Thyroid gland (tissue), 4 donors: Measurements from ENCODE around the gene RPL29. TPM values are rescaled to one million over a fixed set of nuclear protein-coding genes. Genes with fewer than 3 reads are reported as not detected.
"Not testable (repeated sequence)": the region's sequence is repeated elsewhere in the genome, so short reads cannot be mapped to it uniquely, and the experiment has no call there.

Experiments
- DNase-seq, 2 donors: peaks; one replicate each; pipeline ENCODE4 v3.0.0-alpha.2; 2019
- H3K27ac ChIP-seq, 3 donors: fragments of 200-600 bp; sonication (generic); 1 replicate in 2 of 3; 2 replicates in 1 of 3; pipeline ENCODE4 v1.5.1; 2016 to 2019; ENCODE audit warnings: mild to moderate bottlenecking in 1 of 3, moderate library complexity in 1 of 3
- H3K27me3 ChIP-seq: fragments of 200-600 bp; sonication (generic); one replicate; pipeline ENCODE4 v1.5.1; 2019
- H3K36me3 ChIP-seq, 2 donors: fragments of 200-600 bp; sonication (generic); one replicate each; pipeline ENCODE4 v1.5.1; 2016 to 2019
- H3K4me1 ChIP-seq, 2 donors: fragments of 200-600 bp; sonication (generic); one replicate each; pipeline ENCODE4 v1.5.1; 2017 to 2019
- H3K4me3 ChIP-seq, 3 donors: fragments of 200-600 bp; sonication (generic); replicated peaks in 1 of 3; 1 replicate in 2 of 3; 2 replicates in 1 of 3; pipeline ENCODE4 v1.5.1; 2016; ENCODE audit warnings: mild to moderate bottlenecking in 1 of 3
- H3K9me3 ChIP-seq: fragments of 200-600 bp; sonication (generic); one replicate; pipeline ENCODE4 v1.5.1; 2017
- CTCF ChIP-seq, 6 experiments: fragments of 200-600 bp in 3 of 6; fragments of 450-650 bp in 3 of 6; sonication (generic) in 3 of 6; IDR thresholded peaks; one replicate each; pipeline ENCODE4 v1.5.1; 2016 to 2019; ENCODE audit warnings: antibody characterized with exemption in 6 of 6, mild to moderate bottlenecking in 2 of 6, inconsistent platforms in 1 of 6, moderate library complexity in 1 of 6
- POLR2A ChIP-seq, 2 donors: fragments of 450-650 bp; IDR thresholded peaks; one replicate each; pipeline ENCODE4 v1.6.1; 2017; ENCODE audit warnings: antibody characterized with exemption in 2 of 2, mild to moderate bottlenecking in 2 of 2, moderate library complexity in 1 of 2
- WGBS, 2 donors: methylation state at CpG; one replicate each; pipeline ENCODE4 v1.1.5; 2017; 5-methylcytosine and 5-hydroxymethylcytosine counted together
- intact Hi-C: fragments of 100-400 bp; cut with DNase I; formaldehyde crosslinking; loops from one replicate; pipeline ENCODE4 v1.15.1; 2023
- total RNA-seq, 4 donors: library from RNA; depleted of rRNA; stranded (reverse); fragments of >200 nt; gene quantifications; one replicate each; pipeline ENCODE4 v1.2.3, GENCODE V29; 2016

Gene RPL29
- total RNA-seq, 4 donors from 2014 or later = 826 to 1,348 (median 1,271) TPM

DNA sequence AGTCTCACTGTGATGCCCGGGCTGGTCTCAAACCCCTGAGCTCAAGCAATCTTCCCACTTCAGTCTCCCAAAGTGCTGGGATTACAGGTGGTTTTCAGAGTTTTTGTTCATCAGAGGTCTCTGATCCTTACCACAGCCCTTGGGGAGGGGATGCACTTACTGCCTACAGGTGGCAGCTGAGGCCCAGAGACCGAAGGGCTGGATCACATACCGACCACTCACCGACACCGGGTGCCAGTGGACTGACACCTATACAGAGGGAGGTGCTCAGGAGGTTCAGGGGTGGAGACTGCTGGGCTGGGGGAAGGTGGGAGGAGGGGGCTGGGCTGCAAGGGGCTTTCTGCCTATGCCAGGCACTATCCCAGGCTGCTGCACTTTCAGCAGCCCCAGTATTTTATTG, 41.1 kb upstream of the RPL29 start:
- H3K36me3 ChIP-seq = no peaks in the 10 kb centered on the region
- H3K9me3 ChIP-seq = no peaks in the 10 kb centered on the region
- TF ChIP-seq POLR2A (IDR thresholded peaks at IDR 0.05) (no peak), CTCF (IDR thresholded peaks at IDR 0.05) (no peak)
- H3K4me1 ChIP-seq = peaks cover 11 to 35% of the 10 kb centered on the region in 2 donors
- intact Hi-C loops = no loop called here
- DNase-seq = no peak
- no peak overlapping the region for H3K27ac ChIP-seq
- WGBS, 2 donors = 69 to 74% methylated on average over 5 of the region's 5 CpGs
- H3K27me3 ChIP-seq = no peaks in the 10 kb centered on the region
- no peak overlapping the region for H3K4me3 ChIP-seq

DNA sequence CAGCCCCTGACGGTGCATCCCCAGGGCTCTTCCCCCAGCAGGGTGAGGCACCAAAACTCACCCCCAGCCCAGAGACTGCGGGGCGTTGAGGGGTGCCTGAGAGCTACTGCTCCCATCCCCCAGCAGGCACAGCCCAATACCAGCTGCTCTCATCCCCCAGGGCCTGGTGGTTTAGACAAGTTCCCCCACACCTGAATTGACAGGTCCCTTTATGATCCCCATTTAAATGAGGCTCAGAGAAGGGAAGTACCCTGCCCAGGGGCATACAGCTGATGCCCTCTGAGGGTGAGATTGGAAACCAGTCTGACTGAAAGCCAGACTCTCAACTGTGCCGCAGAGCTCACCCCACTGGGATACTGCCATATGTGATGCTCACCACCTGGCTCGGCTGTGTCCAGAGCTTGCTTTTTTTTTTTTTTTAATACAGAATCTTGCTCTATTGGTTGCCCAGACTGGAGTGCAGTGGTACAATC, 40.6 kb upstream of the RPL29 start:
- Histone ChIP-seq H3K27me3 (no peaks in the 10 kb centered on the region), H3K36me3 (no peaks in the 10 kb centered on the region), H3K9me3 (no peaks in the 10 kb centered on the region), H3K4me3 (no peak overlapping the region), H3K27ac (no peak overlapping the region), H3K4me1 (peaks cover 11 to 35% of the 10 kb centered on the region in 2 donors)
- intact Hi-C loops = no loop called here
- no peak for TF ChIP-seq POLR2A (IDR thresholded peaks at IDR 0.05)
- TF ChIP-seq CTCF (IDR thresholded peaks at IDR 0.05) = no peak
- WGBS, 2 donors = 96 to 97% methylated on average over 2 to 4 of the region's 5 CpGs
- DNase-seq = no peak

- no peak overlapping the region for H3K27ac ChIP-seq
- no peaks in the 10 kb centered on the region for H3K36me3 ChIP-seq
- no peaks in the 10 kb centered on the region for H3K9me3 ChIP-seq
- no peak for DNase-seq
- no peaks in the 10 kb centered on the region for H3K27me3 ChIP-seq
- intact Hi-C loops = no loop called here
- 80% methylated on average over 2 to 3 of the region's 3 CpGs for WGBS, 2 donors
- peaks cover 5 to 23% of the 10 kb centered on the region in 2 donors for H3K4me1 ChIP-seq
- TF ChIP-seq CTCF (IDR thresholded peaks at IDR 0.05) (no peak), POLR2A (IDR thresholded peaks at IDR 0.05) (no peak)
- H3K4me3 ChIP-seq = no peak overlapping the region
These were observed 39.0 kb upstream of the RPL29 start for GRCh38 chr3:52034651-52035050.

GRCh38 chr3:52034212-52034611, 38.5 kb upstream of the RPL29 start:
- intact Hi-C loops = no loop called here
- Histone ChIP-seq H3K27me3 (no peaks in the 10 kb centered on the region), H3K27ac (no peak overlapping the region), H3K36me3 (no peaks in the 10 kb centered on the region), H3K9me3 (no peaks in the 10 kb centered on the region), H3K4me3 (no peak overlapping the region), H3K4me1 (peaks cover under 1 to 18% of the 10 kb centered on the region in 2 donors)
- no peak for TF ChIP-seq POLR2A (IDR thresholded peaks at IDR 0.05)
- no peak for TF ChIP-seq CTCF (IDR thresholded peaks at IDR 0.05)
- WGBS, 2 donors = 92 to 98% methylated on average over 4 to 5 of the region's 5 CpGs
- DNase-seq = no peak

DNA sequence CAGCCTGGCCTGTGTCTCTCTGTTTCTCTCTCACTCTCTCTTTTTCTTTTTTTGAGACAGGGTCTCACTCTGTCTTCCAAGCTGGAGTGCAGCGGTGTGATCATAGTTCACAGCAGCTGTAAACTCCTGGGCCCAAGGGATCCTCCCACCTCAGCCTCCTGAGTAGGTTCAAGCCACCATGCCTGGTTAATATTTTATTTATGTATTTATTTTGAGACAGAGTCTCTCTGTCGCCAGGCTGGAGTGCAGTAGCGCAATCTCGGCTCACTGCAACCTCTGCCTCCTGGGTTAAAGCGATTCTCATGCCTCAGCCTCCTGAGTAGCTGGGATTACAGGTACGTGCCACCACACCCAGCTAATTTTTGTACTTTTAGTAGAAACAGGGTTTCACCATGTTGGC, 38.1 kb upstream of the RPL29 start:
- H3K9me3 ChIP-seq, H3K27me3 ChIP-seq, H3K27ac ChIP-seq, DNase-seq, intact Hi-C loops, H3K4me3 ChIP-seq, H3K36me3 ChIP-seq: not testable (repeated sequence)
- peaks cover 0 to 14% of the 10 kb centered on the region in 2 donors for H3K4me1 ChIP-seq
- 98 to 99% methylated on average over 6 of the region's 6 CpGs for WGBS, 2 donors
